CD4-positive, alpha-beta T cell (primary cell): ENCODE data around the gene PBX2. TPM values are rescaled to one million over a fixed set of nuclear protein-coding genes. Genes with fewer than 3 reads are reported as not detected.

Experiments
- ATAC-seq: fragments of 200-7000 bp; cut with Tn5 transposase; one replicate; pipeline ENCODE4 v1.10.0; 2022; ENCODE audit warnings: mild to moderate bottlenecking; ENCODE audit not compliant: poor library complexity
- CTCF ChIA-PET: fragments of 350-600 bp; sonication (Branson Sonifier 250); formaldehyde crosslinking; loops from one replicate; lab custom pipeline; 2021; ENCODE audit warnings: antibody characterized with exemption, inconsistent platforms; lab: Charles Lee
- POLR2A ChIA-PET: fragments of 350-600 bp; sonication (Branson Sonifier 250); formaldehyde crosslinking; loops from one replicate; lab custom pipeline; 2021; ENCODE audit warnings: antibody characterized with exemption, inconsistent platforms; lab: Charles Lee
- DNase-seq, 14 experiments: peaks; one replicate each; pipeline ENCODE4 v3.0.0-alpha.2; 2013 to 2020; ENCODE audit warnings: mixed read lengths in 2 of 14
- H3K27ac ChIP-seq, 2 donors: one replicate each; pipeline versions ENCODE4 v1.5.1 to v1.7.0; 2013; ENCODE audit warnings: low read length in 2 of 2, low read depth in 1 of 2, mild to moderate bottlenecking in 1 of 2
- H3K27me3 ChIP-seq, 2 experiments: 1 replicate in 1 of 2; 2 replicates in 1 of 2; pipeline versions ENCODE4 v1.6.1 to v1.7.0; 2013; ENCODE audit warnings: low read length in 2 of 2, control low read depth in 1 of 2, mild to moderate bottlenecking in 1 of 2, moderate library complexity in 1 of 2; ENCODE audit not compliant: insufficient read depth in 2 of 2, control insufficient read depth in 1 of 2
- H3K36me3 ChIP-seq: one replicate; pipeline ENCODE4 v1.6.1; 2013; ENCODE audit warnings: low read length, control low read depth; ENCODE audit not compliant: insufficient read depth
- H3K4me1 ChIP-seq: one replicate; pipeline ENCODE4 v1.6.1; 2013; ENCODE audit warnings: low read length, control low read depth; ENCODE audit not compliant: insufficient read depth
- H3K4me3 ChIP-seq: one replicate; pipeline ENCODE4 v1.5.1; 2013; ENCODE audit warnings: mild to moderate bottlenecking, low read length, moderate library complexity
- H3K9me3 ChIP-seq, 2 experiments: 1 replicate in 1 of 2; 2 replicates in 1 of 2; pipeline versions ENCODE4 v1.6.1 to v1.7.0; 2013; ENCODE audit warnings: low read length in 2 of 2, mild to moderate bottlenecking in 2 of 2, control low read depth in 1 of 2, moderate library complexity in 1 of 2; ENCODE audit not compliant: control insufficient read depth in 1 of 2, insufficient read depth in 1 of 2
- H3K27ac Mint-ChIP-seq: one replicate; pipeline ENCODE4 v1.8.0; 2020; ENCODE audit warnings: mixed read lengths
- H3K27me3 Mint-ChIP-seq: one replicate; pipeline ENCODE4 v1.8.0; 2021; ENCODE audit warnings: mixed read lengths
- H3K36me3 Mint-ChIP-seq: one replicate; pipeline ENCODE4 v1.8.0; 2021; ENCODE audit warnings: low read depth, mixed read lengths
- H3K4me1 Mint-ChIP-seq: one replicate; pipeline ENCODE4 v1.8.0; 2021; ENCODE audit warnings: low read depth, mixed read lengths
- H3K4me3 Mint-ChIP-seq: one replicate; pipeline ENCODE4 v1.8.0; 2020; ENCODE audit warnings: mild to moderate bottlenecking, mixed read lengths
- H3K9me3 Mint-ChIP-seq: one replicate; pipeline ENCODE4 v1.8.0; 2020; ENCODE audit warnings: mixed read lengths
- intact Hi-C, 2 experiments: fragments of 100-400 bp; cut with DNase I in 1 of 2; cut with micrococcal nuclease in 1 of 2; formaldehyde crosslinking; loops; one replicate each; pipeline versions ENCODE4 v1.15.1 to v1.9.0; 2023 to 2025; cut with DNase I, micrococcal nuclease
- total RNA-seq, 174 experiments: library from RNA in 2 of 174; stranded (reverse) in 2 of 174; gene quantifications; one replicate each; pipeline ENCODE4 v1.2.3 and lab custom pipeline; 2021 to 2026
- TF ChIP-seq, protein P1 (sequence below): fragments of 200-600 bp; IDR thresholded peaks from one replicate; pipeline ENCODE4 v1.8.0; 2022; ENCODE audit warnings: antibody characterized with exemption, mild to moderate bottlenecking

Gene PBX2
- total RNA-seq, 2 experiments from 2014 or later: 62.0 to 65.6 TPM

DNA sequence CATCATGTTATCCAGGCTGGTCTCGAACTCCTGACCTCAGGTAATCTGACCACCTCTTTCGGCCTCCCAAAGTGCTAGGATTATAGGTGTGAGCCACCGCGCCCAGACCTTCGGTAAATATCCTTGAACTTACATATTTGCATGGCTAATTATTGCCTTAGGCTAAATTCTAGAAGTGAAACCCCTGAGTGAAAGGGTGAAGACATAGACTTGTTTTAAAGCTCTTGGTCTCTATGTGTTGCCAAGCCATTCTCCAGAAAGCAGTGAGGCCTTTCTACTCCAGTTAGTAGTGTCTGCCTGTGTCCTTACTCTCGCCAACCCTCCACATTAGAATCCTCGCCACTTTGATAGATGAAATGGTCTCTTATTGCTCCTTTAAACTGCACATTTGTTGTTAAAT, 36.4 kb upstream of the PBX2 start:
- ChIA-PET POLR2A (no interaction called here), CTCF (no interaction called here)
- TF ChIP-seq, protein P1, sequence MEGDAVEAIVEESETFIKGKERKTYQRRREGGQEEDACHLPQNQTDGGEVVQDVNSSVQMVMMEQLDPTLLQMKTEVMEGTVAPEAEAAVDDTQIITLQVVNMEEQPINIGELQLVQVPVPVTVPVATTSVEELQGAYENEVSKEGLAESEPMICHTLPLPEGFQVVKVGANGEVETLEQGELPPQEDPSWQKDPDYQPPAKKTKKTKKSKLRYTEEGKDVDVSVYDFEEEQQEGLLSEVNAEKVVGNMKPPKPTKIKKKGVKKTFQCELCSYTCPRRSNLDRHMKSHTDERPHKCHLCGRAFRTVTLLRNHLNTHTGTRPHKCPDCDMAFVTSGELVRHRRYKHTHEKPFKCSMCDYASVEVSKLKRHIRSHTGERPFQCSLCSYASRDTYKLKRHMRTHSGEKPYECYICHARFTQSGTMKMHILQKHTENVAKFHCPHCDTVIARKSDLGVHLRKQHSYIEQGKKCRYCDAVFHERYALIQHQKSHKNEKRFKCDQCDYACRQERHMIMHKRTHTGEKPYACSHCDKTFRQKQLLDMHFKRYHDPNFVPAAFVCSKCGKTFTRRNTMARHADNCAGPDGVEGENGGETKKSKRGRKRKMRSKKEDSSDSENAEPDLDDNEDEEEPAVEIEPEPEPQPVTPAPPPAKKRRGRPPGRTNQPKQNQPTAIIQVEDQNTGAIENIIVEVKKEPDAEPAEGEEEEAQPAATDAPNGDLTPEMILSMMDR: no peak
- Mint-ChIP-seq H3K27me3 (no peaks in the 10 kb centered on the region), H3K9me3 (no peaks in the 10 kb centered on the region), H3K36me3 (no peaks in the 10 kb centered on the region), H3K27ac (no peak overlapping the region), H3K4me1 (peaks cover 21% of the 10 kb centered on the region), H3K4me3 (no peak overlapping the region)
- intact Hi-C loops: no loop called here
- ATAC-seq (no peak), DNase-seq (no peak)
- no peaks in the 10 kb centered on the region for H3K36me3 ChIP-seq
- H3K4me1 ChIP-seq: peaks cover 8% of the 10 kb centered on the region
- H3K27me3 ChIP-seq: no peaks in the 10 kb centered on the region
- no peak overlapping the region for H3K27ac ChIP-seq
- no peaks in the 10 kb centered on the region for H3K9me3 ChIP-seq
- no peak overlapping the region for H3K4me3 ChIP-seq

DNA sequence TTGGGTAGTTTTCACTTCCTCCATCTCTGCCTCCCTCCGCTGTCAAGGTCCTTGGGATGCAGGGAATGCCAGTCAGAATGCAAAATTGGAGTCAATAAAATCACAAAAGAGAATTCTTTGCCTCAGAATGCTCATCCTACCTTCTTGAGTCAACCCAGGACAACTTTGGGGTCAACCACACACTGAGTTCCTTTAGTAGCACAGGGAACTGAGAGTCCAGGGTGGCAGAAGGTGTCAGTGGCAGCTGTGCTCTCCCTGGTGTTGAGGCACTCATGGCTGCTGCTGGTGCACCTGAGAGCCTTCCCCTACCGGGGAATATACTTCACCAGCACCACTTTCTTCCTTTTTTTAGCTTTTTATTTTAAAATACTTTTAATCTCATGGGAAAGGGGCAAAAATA, 34.7 kb upstream of the PBX2 start:
- POLR2A ChIA-PET: no interaction called here

DNA sequence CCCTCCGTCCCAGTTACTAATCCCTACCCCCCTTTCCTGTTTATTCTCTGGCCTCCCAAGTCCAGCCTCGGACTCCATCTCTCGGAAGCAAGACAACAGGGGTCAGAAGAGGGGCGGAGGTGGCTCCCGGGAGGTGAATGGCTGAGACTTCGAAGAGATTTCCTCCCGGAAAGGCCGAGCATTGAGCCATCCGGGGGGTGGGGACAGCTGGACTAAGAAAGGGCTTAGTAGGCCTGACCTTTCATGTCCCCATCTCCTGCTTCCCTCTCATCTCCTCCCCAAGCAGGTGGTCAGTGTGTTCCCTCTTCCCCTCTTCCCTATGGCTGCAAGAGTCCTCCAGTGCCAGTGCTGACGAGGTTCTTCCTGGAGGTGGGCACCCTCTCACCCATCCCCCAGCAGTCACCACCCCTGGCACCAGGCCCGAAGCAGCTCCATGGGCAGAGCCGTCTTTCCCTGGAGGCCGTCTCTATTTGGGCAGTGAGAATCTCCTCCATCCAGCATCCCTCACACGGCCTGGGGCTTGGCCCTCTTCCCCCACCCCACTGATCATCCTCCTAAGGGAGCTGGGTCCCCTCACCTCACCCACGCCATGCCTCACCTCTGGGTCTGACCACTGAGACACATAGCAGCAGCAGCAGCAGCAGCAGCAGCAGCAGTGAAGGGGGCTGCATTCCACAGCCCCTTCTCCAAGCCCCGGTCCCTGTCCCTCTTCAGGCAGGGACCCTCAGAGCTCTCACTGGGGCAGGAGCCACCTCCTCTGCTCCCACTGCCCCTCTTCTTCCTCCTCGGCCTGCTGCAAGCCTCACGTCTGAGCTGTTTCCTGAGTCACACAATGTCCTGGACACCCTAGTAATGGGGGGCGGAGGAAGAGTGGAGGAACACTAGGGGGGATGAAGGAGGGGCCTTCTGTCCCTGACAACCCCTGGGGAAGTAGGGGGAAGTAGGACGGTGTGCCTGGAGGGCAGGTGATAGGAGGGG, 33.5 kb upstream of the PBX2 start, which contains the start of gene NOTCH4:
Gene NOTCH4 (minus strand): TSS at position 810 of the 978 bp plus-strand sequence. CDS start 139 bp downstream, at position 671.
- ATAC-seq (no peak), DNase-seq (no peak)
- peaks cover 21% of the 10 kb centered on the region for H3K4me1 Mint-ChIP-seq
- H3K36me3 ChIP-seq: no peaks in the 10 kb centered on the region
- H3K9me3 ChIP-seq: no peaks in the 10 kb centered on the region
- ChIA-PET CTCF (no interaction called here), POLR2A (no interaction called here)
- no peak within 1 kb of the TSS for H3K4me3 Mint-ChIP-seq
- TF ChIP-seq, protein P1: no peak
- H3K27ac Mint-ChIP-seq: peak within 1 kb of the TSS; percentile 57
- no peak within 1 kb of the TSS for H3K4me3 ChIP-seq
- peaks cover 0 to 3% of the 10 kb centered on the region in 2 experiments for H3K27me3 ChIP-seq
- H3K27me3 Mint-ChIP-seq: no peaks in the 10 kb centered on the region
- no peaks in the 10 kb centered on the region for H3K9me3 Mint-ChIP-seq
- H3K27ac ChIP-seq: no peak within 1 kb of the TSS
- peaks cover 8% of the 10 kb centered on the region for H3K4me1 ChIP-seq
- intact Hi-C loops: no loop called here
- no peaks in the 10 kb centered on the region for H3K36me3 Mint-ChIP-seq

More for the DNA sequence above, 34.7 kb upstream of the PBX2 start:
- H3K27me3 ChIP-seq: no peaks in the 10 kb centered on the region
- H3K27ac ChIP-seq: no peak overlapping the region
- peaks cover 21% of the 10 kb centered on the region for H3K4me1 Mint-ChIP-seq
- peaks cover 8% of the 10 kb centered on the region for H3K4me1 ChIP-seq
- intact Hi-C loops: no loop called here
- TF ChIP-seq, protein P1: no peak
- no peaks in the 10 kb centered on the region for H3K36me3 Mint-ChIP-seq
- ATAC-seq (no peak), DNase-seq (no peak)
- H3K4me3 ChIP-seq: no peak overlapping the region
- H3K4me3 Mint-ChIP-seq: no peak overlapping the region
- H3K9me3 ChIP-seq: no peaks in the 10 kb centered on the region
- H3K36me3 ChIP-seq: no peaks in the 10 kb centered on the region
- H3K27me3 Mint-ChIP-seq: no peaks in the 10 kb centered on the region
- H3K9me3 Mint-ChIP-seq: no peaks in the 10 kb centered on the region
- CTCF ChIA-PET: no interaction called here
- peak overlapping the region; percentile 57 for H3K27ac Mint-ChIP-seq
